Islet precursor cell (in vitro differentiated cells): ENCODE measurements around the gene KLHL6.
"Not testable (repeated sequence)": the region's sequence is repeated elsewhere in the genome, so short reads cannot be mapped to it uniquely, and the experiment has no call there.

Experiments used
- DNase-seq: peaks from one replicate; pipeline ENCODE4 v3.0.0-alpha.2; 2018

Gene KLHL6

DNA sequence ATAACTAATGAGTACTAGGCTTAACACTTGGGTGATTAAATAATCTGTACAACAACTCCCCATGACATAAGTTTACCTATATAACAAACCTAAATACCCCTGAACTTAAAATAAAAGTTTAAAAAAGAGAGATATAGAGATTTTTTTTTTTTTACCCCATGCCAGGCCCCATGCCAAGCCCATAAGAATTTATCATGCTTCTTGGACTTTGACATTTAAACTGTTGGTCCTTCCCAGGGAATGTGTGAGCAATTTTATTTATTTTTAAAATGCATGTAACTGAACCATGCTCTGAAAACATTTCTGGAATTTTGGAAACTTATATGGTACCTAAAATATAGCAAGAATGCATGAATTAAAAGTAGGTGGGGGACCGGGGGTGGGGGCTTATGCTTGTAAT is 26.3 kb downstream of the KLHL6 start:
- no peak for DNase-seq

- not testable (repeated sequence) for DNase-seq
Measured at GRCh38 chr3:183528758-183529157, 26.7 kb downstream of the KLHL6 start.

DNA sequence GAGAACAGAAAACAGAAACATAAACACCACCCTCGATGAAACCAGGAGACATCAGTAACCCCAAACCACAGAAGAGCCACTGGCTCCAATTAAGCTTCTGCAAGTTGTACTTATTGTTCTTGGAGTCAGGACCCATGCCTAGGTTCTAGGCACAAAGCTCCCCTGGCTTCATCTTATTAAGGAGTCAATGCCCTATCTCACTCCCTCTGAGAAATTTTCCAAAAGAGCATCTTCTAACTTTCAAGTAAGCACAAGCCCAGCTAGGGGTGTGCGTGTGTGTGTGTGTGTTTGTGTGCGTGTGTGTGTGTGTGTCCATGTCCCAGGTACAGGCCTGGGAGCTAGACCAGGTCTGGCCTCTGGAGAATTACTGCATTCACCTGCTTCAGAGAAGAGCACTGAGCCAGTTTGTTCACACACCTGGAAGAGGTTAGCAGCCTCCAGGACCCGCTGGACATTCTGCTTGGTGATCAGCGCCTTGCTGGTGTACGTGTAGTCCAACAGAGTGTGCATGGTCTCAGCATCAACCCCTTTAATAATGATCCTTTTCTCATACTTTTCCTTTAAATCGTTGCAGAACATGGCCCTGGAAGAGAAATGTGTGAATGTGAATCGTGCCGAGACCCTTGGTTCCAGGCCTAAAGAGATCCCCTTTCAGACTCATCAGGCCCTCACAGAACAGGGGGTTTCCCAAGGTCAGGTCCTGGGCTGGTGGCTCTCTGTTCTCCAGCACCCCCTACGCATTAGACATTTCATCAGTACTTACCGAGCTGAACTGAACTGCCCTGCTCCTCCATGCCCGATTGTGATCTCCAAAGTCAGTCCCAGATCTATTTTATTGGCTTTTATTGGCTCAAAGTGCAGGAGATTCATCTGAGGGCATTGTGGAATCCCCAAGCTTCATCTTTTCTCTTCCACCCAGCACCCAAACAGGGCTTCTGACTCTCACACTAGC is 27.8 kb downstream of the KLHL6 start:
- DNase-seq, result no peak

- DNase-seq, result no peak
Measured at GRCh38 chr3:183526838-183527427, 28.6 kb downstream of the KLHL6 start.

DNA sequence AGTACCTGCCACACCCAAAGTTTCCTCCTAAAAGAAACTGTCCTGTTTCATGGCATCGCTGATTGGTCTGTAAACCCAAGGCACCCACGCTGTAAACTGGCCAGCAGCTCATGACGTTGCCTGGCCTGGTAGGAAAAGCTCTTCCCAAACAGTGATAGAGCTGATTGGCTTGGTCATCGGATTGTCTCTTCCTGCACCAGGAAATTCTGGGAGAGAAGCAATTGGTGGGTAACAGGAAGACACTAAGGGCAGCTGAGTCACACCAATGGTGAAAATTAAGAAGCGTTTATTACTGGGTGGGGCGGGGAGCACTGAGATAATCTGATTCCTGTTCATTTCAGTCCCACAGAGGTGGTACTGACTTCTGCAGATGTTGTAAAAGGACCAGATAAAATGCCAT is 31.0 kb downstream of the KLHL6 start:
- no peak for DNase-seq

GRCh38 chr3:183520741-183521556 is 34.6 kb downstream of the KLHL6 start:
- not testable (repeated sequence) for DNase-seq

DNA sequence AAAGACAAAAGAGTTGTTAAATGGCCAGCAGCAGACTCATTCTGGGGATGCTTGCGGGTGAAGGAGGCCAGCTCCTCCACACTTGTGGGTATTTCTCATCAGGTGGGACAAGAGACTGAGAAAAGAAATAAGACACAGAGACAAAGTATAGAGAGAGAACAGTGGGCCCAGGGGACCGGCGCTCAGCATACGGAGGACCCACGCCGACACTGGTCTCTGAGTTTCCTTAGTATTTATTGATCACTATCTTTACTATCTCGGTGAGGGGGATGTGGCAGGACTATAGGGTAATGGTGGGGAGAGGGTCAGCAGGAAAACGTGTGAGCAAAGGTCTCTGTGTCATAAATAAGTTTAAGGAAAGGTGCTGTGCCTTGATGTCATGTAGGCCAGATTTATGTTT is 35.2 kb downstream of the KLHL6 start:
- not testable (repeated sequence) for DNase-seq

GRCh38 chr3:183519891-183520290 is 35.6 kb downstream of the KLHL6 start:
- DNase-seq, result peak; percentile 28

- peak; percentile 68 for DNase-seq
Measured at GRCh38 chr3:183518491-183519251, 36.8 kb downstream of the KLHL6 start.

GRCh38 chr3:183517607-183518006 is 37.9 kb downstream of the KLHL6 start:
- peak; percentile 45 for DNase-seq

DNA sequence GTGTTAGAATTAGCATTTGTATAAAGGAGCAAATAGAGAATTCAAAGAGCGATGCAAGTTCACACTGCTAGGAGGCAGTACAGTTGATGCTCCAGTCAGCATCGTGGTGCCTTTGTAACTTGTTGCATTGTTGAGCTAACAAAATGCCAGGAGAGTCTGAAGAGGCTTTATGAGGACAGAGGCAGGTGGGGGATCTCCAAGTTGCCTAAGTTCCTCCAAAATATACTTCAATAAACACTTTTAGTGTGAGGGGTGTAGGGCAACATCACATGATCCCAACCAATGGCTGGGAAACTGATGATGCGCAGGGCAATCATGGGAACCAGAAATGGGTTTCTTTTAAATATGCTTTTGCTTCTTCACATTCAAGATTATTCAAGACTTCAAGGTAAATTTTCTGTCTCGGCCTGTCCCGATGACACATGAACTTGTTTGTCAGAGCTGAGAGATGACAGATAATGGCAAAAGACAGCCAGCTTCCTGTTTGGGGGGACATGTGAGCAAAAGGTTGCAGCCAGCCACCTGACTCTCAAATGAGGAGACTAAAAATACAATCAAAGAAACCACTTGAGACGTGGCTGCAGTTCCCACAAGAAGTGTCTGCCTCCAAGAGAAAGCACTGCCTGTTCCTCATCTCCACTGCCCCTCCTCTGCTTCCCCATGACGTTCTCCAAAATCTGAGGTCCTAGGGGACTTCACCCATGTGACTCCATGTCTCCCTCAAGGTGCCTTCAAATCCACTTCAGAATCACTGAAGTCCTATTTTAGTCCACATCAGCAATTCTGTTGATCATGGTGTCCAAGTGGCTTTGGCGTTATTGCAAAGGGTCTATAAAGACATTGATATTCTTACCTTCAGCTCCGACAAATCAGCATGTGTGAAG is 39.3 kb downstream of the KLHL6 start:
- peak; percentile 19 for DNase-seq

- peak; percentile 29 for DNase-seq
Measured at GRCh38 chr3:183514021-183514420, 41.5 kb downstream of the KLHL6 start.

DNA sequence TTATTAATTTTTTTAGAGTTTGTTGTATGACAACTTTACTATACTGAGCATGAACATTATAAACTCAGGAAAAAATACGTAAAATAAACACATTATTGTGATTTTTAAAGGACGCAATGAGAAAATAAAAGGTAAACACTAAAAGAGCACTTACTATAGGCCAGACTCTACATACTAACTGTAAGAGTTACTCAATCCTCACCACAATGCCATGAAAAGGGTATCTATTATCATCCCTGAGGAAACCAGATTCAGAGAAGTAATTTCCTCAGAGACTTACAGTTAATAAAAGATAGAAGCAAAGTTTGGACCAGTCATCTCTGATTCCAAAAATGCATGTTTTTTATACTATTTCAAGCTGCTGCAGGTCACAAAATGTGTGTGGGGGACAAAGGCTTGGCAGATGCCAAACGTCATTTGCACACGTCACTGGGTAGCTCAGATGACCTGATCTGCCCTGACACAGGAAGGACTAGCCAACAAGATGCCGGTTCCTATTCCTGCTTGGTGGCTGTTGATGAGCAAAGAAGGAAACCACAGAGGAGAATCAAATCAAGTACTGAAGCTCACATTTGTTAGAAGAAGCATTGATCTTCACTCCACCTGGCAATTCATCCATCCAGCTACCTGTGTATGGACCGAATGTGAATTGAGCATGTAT is 42.3 kb downstream of the KLHL6 start:
- peak; percentile 29 for DNase-seq

GRCh38 chr3:183511286-183512131 is 44.0 kb downstream of the KLHL6 start:
- peak; percentile 22 for DNase-seq

GRCh38 chr3:183508821-183509220 is 46.7 kb downstream of the KLHL6 start:
- no peak for DNase-seq

GRCh38 chr3:183507551-183507950 is 48.0 kb downstream of the KLHL6 start:
- peak; percentile 30 for DNase-seq

DNA sequence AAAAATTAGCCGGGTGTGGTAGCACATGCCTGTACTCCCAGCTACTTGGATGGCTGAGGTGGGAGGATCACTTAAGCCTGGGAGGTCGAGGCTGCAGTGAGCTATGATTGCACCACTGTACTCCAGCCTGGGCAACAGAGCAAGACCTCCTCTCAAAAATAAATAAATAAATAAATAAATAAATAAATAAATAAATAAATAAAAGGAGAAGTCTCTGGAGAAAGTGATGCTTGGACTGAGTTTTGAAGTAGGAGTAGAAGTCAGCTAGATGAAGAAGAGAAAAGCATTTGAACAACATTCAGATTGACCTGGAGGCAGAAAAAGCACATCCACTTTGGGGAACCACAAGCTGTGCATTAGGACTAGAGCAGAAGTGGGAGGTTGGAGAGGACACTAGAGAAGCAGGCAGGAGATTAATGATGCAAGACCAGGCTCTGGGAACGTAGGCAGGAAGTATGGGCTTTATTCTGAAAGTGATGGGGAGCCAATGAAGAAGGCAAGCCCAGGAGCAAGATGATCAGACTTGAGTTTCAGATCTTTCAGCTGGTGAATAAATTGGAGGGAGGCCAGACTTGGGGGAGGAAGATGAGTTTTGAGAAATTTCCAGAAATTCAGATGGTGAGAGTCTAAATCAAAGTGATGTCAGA is 48.7 kb downstream of the KLHL6 start:
- peak; percentile 2 for DNase-seq

- no peak for DNase-seq
Measured at GRCh38 chr3:183504597-183504996, 50.9 kb downstream of the KLHL6 start.

- DNase-seq, result peak; percentile 47
Measured at GRCh38 chr3:183503746-183504145, 51.8 kb downstream of the KLHL6 start.
